ENCODE measurements around the gene ENG.

The ENG gene

DNA sequence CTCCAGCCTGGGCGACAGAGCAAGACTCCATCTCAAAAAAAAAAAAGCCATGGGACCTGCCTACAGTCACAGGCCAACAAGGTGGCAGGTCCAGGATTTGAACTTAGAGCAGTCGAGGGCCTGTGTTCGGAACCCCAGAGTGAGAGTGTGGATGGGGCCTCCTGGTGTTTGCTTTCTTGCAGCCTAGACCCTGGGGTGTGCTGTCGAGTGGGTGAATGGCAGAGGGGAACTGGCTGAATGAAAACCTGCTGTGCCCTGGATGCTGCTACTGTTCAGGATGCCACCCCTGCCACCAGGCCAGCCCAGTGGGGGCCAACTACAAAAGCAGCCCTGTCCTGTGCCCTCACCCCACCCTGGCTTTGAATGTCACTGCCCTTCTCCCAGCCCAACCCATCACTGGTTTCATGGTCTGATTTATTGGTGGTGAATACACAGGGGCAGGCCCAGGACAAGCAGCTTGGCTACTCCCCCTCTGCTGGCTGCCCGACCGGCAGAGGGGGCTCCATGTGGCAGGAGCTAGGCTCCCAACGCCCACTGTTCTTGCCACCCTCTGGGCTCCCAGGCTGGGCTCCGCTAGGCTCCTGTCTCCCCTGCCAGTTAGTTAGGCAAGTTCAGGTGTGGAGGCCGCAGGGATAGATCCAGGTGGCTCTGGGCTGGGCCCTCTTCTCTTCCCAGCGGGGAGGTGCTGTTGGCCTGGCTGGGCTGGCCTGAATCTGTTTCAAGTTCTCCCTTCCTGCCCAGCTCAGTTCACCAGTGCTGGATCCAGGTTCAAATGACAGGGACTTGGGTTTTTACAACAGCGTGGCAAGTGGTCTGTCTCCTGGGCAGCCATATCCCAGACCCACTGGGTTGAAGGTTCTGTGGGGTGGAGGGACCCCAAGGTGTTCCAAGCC is 39.6 kb downstream of the ENG start:
- no peak for DNase-seq (ENCODE audit: low spot score)

DNA sequence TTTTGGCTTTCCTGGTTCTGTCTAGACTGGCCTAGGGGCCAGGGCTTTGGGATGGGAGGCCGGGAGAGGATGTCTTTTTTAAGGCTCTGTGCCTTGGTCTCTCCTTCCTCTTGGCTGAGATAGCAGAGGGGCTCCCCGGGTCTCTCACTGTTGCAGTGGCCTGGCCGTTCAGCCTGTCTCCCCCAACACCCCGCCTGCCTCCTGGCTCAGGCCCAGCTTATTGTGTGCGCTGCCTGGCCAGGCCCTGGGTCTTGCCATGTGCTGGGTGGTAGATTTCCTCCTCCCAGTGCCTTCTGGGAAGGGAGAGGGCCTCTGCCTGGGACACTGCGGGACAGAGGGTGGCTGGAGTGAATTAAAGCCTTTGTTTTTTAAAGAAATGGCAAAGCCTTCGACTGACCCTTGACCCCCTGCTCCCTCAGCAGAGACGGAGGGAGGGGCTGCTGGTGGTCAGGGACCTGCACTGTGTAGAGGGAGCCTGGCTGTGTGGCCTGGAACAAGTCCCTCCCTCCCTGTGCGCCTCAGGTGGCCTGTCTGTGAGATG is 40.7 kb downstream of the ENG start:
- DNase-seq (ENCODE audit: low spot score) = no peak

DNA sequence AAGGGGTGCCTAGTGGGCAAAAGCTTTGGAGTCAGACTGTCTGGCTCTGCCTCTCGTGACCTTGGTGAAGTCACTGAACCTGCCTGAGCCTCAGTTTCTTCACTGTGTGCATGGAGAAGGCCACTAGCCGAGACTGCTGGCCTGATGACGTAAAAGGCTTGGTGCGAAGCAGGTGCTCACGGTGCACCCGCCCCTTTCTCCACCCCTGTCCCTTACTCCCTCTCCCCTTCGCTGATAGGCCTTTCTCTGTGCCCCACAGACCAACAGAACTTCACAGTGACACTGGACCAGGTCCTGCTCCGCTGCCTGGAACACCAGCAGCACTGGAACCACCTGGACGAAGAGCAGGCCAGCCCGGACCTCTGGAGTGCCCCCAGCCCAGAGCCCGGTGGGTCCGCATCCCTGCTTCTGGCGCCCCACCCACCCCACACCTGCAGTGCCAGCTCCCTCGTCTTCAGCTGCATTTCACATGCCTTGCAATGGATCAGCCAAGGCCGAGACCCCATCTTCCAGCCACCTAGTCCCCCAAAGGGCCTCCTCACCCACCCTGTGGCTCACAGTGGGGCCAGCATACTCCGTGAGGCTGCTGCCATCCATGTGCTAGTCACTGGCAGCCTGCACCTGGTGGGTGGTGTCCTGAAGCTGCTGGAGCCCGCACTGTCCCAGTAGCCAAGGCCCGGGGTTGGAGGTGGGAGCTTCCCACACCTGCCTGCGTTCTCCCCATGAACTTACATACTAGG is 41.4 kb downstream of the ENG start:
- DNase-seq (ENCODE audit: low spot score) = no peak

DNA sequence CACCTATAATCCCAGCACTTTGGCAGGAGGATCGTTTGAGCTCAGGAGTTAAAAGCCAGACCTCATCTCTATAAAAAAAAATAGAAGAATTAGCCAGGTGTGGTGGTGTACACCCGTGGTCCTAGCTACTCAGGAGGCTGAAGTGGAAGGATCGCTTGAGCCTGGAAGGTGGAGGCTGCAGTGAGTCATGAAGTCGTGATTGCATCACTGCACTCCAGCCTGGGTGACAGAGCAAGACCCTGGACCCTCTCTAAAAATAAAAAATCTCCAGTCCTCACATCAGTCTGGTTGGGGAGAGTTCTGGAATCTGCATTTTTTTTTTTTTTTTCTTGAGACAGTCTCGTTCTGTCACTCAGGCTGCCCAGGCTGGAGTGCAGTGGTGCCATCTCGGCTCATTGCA is 42.4 kb downstream of the ENG start:
- DNase-seq (ENCODE audit: low spot score) = no peak

DNA sequence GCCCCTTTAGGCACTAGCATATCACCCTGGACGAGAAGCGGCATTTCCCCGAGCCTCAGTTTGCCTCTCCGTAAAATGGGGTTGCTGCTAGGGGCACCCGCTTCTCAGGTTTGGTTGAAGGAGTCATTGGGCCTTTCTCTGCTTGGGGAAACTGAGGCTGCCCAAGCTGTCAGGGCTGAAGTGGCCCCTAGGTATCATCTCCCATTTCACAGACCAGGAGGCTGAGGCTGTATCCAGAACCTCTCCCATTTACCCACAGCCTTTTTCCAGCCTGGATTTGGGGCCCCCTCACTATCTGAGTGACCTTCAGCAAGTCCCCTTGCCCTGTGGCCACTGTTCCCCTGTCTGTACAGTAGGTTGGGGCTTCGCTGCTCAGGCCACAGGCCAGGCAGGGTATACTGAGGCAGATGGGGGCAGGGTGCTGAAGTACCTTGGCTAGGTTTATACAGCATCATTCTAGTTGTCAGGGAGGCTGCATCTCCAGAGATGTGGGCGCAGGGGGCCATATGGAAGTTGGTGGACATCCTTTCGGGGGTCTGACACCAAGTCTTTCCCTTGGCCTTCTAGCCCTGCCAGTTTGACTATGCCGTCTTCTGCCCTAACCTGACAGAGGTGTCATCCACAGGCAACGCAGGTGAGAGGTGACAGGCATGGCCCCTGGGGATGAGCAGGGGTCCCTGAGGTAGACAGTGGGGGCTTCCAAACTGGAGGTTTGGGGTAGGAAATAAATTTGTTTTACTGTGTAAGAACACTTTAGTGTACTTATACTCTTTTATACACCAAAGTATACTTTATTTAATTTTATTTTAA is 43.9 kb downstream of the ENG start:
- no peak for DNase-seq (ENCODE audit: low spot score)

DNA sequence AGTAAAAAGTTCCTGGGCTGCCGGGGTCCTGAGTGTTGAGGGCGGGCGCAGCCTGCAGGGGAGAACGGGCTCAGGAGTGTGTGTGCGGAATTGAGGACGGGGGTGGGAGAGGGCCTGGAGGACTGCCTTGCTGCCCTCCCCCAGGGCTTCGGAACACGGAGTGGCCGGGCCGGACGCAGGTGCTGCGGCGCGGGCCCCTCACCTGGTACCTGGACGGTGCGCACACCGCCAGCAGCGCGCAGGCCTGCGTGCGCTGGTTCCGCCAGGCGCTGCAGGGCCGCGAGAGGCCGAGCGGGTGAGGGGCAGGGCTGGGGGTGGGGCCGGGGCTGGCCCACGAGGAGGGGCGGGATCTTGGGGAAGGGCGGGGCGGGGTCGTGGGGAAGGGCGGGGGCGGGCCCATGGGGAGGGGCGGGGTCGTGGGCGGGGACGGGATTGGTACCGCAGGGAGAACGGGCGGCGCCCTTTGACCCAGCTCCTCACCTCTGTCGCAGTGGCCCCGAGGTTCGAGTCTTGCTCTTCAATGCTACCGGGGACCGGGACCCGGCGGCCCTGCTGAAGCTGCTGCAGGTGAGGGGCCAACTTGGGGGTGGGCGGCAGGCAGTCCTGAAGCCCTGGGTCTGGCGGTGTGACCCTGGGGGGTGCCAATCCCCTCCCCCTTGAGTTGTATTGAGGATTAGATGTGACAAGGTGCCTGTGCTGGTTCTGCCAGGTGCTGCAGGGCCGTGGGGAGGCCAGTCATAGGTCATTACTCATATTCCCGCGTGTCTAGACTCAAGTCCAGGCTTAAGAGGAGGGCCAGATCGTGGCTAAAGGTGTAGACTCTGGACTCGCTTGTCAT is 44.7 kb downstream of the ENG start:
- DNase-seq (ENCODE audit: low spot score) = peak; percentile 27

DNA sequence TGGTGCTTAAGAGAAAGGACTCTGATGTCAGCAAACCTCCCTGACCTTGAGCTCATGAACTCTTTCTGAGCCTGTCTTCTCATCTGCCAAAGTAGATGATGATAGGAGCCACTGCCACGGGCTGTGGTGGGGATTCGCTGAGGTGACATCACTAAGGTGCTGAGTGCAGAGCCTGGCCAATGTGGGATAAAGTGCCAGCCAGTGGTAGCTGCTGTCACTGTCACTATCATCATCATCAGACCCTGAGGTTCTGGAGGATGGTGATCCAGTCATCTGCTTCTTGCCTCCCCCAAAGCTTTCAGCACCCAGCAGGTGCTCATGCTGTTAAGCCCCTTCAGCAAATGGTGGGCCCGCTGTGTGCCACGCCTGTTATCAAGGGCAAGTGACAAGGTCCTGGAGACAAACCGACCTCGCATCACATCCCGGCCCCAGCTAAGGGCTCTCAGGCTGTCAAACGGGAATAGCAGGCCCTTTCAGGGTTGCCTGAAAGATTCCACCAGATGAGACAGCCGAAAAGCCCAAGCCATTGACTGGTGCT is 45.4 kb downstream of the ENG start:
- no peak for DNase-seq (ENCODE audit: low spot score)

DNA sequence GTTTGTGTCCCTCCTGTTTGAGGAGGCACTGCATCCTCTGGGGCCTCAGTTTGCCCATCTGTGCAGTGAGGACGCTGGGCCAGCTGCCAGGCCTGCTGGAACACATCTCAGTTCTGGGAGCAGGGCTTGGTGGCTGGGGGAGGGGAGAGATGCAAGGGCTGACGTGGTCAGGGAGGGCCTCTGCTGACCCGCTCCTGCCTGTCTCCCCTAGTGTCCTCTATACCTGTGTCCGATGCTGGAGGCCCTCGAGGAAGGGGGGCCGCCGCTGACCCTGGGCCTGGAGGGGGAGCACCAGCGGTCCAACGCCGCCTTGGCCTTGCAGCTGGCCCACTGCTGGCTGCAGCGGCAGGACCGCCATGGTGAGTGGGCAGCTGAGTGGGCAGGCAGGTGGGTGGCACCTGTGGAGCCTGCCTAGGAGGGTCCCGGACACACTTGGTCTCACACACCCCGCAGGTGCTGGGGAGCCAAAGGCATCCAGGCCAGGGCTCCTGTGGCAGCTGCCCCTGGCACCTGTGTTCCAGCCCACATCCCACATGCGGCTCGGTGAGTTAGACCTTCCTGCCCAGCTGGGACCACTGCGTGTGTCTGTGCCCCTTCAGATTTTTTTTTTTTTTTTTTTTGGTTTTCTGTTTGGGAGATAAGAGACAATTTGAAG is 46.0 kb downstream of the ENG start:
- no peak for DNase-seq (ENCODE audit: low spot score)

DNA sequence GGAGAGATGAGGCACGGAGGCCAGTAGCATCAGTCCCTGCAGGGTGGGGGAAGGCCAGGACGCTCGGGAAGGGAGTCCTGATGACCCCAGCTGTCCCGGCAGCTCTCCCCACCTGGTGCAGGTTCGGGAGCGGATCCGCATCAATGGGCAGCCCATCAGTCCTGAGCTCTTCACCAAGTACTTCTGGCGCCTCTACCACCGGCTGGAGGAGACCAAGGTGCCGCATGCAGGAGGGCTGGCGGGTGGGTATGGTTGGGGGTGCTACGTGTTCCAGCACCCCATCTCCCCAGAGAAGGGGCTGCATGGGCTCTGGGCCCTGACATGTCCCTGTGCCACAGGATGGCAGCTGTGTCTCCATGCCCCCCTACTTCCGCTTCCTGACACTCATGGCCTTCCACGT is 47.6 kb downstream of the ENG start:
- no peak for DNase-seq (ENCODE audit: low spot score)

DNA sequence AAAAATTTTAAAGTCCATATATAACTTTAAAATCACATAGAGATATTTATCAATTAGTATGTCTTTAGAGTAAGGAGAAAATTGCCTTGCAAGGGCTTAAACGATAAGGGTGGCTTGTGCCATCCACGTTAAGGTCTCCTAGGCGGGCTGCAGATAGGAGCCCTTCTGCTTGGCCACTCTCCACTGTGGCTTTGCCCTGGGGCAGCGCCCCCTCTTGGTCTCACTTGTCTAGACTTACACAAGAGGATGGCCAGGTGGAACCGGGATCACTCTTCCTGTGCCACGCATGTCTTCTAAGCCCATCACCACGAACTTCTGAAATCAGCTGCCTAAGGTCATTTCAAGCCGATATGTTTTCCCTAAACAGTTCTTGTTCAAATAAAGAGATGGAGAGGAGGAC is 48.8 kb downstream of the ENG start:
- peak; percentile 30 for DNase-seq (ENCODE audit: low spot score)

DNA sequence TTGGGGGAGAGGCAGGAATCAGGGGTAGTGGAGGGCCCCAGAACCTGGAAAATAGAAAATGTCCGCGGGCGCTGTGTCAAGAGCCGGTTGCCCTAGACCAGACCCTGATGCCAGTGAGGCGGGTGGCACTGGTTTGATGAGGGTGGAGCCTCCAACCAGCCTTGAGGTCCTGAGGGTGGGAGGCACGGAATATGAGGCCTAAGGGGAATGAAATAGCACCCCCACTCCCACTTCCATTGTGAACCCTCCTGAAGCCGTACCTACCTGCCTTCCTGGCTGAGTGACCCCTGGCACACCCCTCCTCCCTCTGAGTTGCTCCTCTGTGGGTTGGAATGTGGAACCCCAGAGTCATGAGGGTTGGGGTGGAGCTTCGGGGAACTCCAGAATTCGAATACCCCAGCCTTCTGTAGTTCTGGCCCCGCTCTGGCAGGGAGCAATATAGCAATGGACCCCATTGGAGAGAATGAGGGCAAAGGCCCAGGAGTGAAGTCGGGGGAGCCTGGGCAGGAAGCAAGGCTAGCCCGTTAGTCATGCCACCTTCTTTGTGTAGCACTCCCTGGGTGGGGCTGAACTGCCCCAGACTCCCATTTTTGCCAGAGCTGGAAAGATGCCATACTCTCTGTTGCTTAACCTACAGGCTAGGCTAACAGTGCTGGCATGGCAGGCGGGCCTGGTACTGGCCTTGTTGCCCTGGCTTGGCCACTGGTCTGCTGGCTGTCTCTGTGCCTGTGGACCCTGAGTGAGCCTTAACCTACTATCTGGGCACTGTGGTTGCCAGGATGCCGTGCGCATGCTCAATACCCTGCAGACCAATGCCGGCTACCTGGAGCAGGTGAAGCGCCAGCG is 50.7 kb downstream of the ENG start:
- DNase-seq (ENCODE audit: low spot score) = peak; percentile 85

DNA sequence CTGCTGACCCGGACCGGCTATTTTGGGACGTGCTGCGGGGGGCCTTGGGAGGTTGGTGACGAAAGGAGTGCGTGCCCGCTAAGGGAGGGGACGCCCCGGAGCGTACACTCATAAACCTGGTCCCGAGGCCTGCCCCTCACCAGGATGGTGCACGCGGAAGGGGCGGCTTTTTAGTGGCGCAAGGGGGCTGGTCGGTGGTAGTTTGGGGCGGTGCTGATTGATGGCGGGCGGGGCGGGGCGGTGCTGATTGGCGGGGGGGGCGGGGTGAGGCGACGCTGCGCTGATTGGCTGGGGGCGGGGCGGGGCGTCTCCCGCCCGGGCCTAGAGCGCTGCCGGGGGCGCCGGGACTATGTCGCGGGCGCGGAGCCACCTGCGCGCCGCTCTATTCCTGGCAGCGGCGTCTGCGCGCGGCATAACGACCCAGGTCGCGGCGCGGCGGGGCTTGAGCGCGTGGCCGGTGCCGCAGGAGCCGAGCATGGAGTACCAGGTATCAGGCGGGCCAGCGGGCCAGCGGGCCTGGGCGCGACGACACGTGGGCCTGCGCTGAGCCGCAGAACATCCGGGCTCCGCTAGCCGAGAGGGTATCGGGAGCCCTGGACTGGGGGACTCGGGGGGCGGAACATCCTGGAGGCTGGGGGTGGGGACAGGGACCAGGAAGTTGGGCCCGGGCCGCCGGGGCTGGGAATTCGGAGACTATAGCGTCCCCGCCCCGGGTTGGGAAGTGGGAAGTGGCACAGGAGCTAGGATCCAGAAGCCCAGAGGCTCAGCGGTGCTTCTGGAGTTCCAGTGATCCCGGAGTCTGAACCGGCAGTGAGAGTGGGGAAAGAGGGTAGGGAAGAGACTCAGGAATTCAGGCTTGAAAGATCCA is 51.6 kb downstream of the ENG start, which contains the start of gene FPGS:
FPGS (plus strand) TSS at position 307 of the 868 bp plus-strand sequence; CDS start at position 350, 43 bp downstream.
- peak; percentile 90 for DNase-seq (ENCODE audit: low spot score)

DNA sequence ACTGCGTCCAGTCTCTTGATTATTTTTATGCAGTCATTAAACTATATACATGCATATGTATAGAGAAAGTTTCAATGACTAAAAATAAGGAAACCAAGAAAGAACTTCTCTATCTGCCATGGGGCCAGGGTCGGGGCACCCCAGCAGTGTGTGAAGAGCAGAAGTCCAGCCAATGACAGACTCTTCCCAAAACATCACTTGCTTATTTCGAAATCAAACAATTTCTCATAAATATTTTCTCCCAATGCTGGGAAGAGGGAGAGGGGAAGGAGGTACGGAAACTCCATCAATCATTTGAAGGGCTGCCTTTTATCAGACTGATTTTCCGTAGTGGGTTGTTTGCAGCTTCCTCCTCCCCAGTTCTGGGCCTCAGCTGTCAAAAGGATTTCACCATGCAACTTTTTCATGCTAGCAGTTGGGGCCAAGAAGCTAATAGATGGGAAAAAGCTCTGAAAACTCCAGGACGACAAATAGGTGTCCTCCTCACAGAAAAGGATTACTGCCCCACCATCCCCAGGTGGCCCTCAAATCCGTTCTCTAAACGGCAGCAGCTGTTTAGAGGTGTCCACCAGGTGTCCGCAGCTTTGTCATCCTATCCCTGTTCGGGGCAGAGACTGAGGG is 52.4 kb downstream of the ENG start:
- no peak for DNase-seq (ENCODE audit: low spot score)

DNA sequence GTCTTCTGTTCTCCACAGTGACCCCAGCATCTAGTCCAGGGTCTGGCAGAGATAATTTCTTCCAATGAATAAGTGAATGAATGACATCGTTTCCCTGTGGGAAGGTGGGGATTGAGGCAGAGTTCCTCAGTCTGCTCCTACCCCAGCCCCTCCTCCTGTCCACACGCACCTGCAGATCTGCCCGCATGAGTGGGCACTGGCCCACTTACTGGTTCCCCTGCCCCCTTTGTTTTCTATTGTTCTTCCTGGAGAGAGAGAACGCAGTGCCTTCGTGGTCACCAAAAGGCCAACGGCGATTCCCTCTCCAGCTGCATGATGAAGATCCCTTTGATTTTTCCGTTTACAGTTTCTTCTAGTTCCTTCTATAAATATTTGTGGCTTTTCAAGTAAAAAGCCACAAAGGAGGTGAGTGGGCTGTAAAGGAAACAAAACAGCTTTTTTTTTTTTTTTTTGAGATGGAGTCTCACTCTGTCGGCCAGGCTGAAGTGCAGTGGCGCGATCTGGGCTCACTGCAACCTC is 57.5 kb downstream of the ENG start:
- peak; percentile 37 for DNase-seq (ENCODE audit: low spot score)

DNA sequence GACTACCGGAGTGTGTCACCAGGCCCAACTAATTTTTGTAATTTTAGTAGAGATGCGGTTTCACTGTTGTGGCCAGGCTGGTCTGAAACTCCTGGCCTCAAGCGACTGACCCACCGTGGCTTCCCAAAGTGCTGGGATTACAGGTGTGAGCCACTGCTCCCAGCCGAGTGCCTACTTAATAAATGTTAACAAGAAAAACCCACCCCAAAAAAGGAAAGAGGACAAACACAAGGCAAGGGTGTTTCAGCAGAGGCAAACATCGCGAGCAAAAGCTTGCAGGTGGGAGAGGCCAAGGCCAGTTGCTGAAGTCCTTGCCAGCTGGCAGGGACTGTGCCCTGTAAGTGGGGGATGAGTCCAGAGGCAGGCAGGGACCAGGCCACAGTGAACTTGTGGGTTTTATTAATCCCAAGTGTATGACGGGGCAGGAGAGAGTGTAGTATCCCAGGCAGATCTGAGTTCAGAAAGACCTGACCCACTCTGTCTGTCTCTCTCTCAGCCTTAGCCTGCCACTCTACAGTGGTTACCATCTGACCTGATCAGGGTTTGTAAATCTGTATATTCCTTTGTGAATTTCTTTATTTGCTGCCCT is 58.1 kb downstream of the ENG start:
- peak; percentile 19 for DNase-seq (ENCODE audit: low spot score)

DNA sequence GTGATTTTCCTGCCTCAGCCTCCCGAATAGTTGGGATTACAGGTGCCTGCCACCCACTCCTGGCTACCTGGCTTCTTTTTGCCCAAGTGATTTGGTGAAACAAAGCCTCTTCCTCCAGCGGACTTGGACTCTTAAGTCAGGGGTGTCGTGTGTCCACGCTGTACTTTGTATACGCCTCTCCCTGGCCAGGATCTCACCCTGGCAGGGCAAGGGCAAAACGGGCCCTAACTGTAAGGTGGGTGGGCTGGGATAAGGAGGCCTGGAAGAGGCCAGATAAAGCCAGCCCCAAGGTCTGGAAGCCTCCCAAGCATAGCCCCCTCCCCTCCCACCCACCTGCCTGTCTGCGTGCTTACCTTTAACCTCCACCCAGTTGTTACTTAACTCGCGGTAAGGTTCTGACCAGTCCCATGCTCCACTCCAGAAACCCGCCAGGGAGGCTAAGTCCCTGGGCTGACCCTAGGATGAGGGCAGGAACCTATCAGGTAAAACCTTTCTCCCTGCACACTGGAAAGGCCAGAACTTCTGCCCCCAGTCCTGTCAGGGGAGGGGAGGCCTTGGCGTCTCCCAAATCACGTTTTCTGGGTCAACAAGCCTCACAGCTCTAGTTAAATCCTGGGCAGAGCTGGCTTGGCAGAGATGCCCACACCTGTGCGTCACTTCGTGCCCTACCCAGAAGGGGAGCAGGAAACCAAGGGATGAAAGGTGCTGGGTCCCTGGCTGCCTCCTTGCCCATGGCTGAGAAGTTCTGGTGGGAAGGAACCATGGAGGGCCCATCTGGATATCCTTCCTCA is 60.3 kb downstream of the ENG start:
- DNase-seq (ENCODE audit: low spot score) = no peak
